H7 (cell line): Measurements from ENCODE around the gene NLRX1. TPM values are rescaled to one million over a fixed set of nuclear protein-coding genes. Genes with fewer than 3 reads are reported as not detected.
A peak's percentile ranks its signal among the peaks of the same experiment; 100 is the strongest.
"Not testable (repeated sequence)": the region's sequence is repeated elsewhere in the genome, so short reads cannot be mapped to it uniquely, and the experiment has no call there.

Experiments
- DNase-seq: peaks from one replicate; pipeline ENCODE4 v3.0.0; 2012
- H3K27me3 ChIP-seq: 2 replicates; pipeline ENCODE4 v1.6.0; 2011; ENCODE audit warnings: mild to moderate bottlenecking, low read length; ENCODE audit not compliant: control insufficient read depth, insufficient read depth
- H3K36me3 ChIP-seq: replicated peaks from 2 replicates; pipeline ENCODE4 v1.5.1; 2011; ENCODE audit warnings: low read length; ENCODE audit not compliant: control insufficient read depth, insufficient read depth
- H3K4me3 ChIP-seq: 2 replicates; pipeline ENCODE4 v1.5.1; 2011; ENCODE audit warnings: low read depth, mild to moderate bottlenecking, control low read depth, low read length, moderate library complexity; ENCODE audit not compliant: insufficient read depth
- total RNA-seq: library from RNA; depleted of rRNA; stranded (reverse); fragments of >200 nt; shearing (Covaris generic); gene quantifications from 2 replicates; pipeline ENCODE4 v1.2.3, GENCODE V29; 2014

NLRX1 gene
- total RNA-seq, 1 experiment from 2014 or later = 34.0 TPM

DNA sequence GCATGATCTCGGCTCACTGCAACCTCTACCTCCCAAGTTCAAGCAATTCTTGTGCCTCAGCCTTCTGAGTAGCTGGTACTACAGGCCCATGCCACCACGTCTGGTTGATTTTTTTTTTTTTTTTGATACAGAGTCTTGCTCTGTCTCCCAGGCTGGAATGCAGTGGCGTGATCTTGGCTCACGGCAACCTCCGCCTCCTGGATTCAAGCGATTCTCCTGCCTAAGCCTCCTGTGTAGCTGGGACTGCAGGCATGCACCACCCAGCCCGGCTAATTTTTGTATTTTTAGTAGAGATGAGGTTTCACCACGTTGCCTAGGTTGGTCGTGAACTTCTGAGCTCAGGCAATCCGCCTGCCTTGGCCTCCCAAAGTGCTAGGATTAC lies 1.5 kb upstream of the NLRX1 start:
- not testable (repeated sequence) for DNase-seq, H3K36me3 ChIP-seq, H3K27me3 ChIP-seq, H3K4me3 ChIP-seq

DNA sequence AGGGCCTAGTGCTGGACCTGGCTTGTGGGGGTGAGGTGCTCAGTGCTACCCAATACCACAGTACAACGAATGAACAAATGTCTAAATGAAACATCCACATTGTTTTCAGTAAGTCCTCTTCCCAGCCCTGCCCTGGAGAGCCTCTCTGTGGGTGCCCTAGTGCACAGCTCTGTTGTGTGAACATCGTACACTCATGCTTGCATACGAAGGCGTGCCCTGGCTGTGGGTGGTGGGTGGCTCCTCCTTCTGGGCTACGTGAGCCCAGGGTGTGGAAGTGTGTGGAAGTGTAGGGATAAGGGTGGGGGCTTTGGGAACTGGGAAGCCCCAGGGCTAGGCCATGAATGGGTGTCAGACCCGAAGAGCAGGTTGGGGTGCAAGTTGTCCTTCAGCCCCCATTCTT lies 592 bp upstream of the NLRX1 start:
- Histone ChIP-seq H3K27me3 (no peaks in the 10 kb centered on the region), H3K4me3 (no peak overlapping the region), H3K36me3 (no peaks in the 10 kb centered on the region)
- no peak for DNase-seq

DNA sequence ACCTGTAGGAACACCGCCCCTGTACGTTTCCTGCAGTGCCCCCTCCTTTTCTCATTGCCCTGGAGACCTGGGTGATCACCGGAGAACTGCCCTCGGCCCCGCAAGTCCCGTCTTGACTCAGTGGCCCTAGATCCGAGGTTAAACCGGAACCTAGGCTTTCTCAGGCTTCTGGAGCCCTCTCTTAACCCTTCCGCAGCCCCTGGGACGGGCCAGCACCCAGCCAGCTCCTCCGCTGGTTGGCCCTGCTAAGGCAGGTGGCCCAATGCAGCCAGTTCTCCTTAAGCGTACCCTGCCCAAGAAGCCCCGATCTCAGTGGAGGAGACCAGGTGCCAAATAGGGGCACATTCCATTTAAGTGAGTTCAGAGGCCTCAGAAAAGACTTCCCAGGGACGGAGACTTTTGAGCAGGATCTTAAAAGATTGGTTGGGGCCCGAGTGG lies 776 bp downstream of the NLRX1 start:
- Histone ChIP-seq H3K36me3 (no peaks in the 10 kb centered on the region), H3K4me3 (peak overlapping the region; percentile 93), H3K27me3 (no peaks in the 10 kb centered on the region)
- DNase-seq = peak; percentile 90

DNA sequence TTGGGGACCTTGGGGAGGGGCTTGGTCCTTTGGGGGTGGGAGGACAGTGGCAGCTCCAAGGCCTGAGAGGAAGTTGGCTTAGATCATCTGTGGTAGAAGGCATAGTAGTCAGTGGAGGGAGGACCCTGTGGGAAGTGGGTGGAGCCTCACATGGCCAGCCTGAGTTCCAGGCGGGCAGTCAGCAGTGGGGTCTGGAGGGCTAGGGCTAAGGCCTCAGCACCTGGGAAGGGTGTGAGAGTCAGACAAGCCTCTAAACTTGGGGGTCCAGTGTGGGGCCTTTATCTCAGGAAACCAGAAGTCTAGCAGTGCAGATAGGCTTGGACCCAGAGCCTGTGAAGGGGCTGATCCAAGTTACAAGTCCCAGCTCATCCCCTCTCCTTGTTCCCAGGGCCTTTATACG lies 4.0 kb downstream of the NLRX1 start:
- Histone ChIP-seq H3K4me3 (no peak overlapping the region), H3K36me3 (peaks cover 1% of the 10 kb centered on the region), H3K27me3 (no peaks in the 10 kb centered on the region)
- DNase-seq = no peak

DNA sequence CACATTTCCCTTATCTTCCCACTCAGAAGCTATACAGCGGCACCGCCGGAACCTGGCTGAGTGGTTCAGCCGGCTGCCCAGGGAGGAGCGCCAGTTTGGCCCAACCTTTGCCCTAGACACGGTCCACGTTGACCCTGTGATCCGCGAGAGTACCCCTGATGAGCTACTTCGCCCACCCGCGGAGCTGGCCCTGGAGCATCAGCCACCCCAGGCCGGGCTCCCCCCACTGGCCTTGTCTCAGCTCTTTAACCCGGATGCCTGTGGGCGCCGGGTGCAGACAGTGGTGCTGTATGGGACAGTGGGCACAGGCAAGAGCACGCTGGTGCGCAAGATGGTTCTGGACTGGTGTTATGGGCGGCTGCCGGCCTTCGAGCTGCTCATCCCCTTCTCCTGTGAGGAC lies 4.9 kb downstream of the NLRX1 start:
- Histone ChIP-seq H3K36me3 (peaks cover 1% of the 10 kb centered on the region), H3K27me3 (no peaks in the 10 kb centered on the region), H3K4me3 (no peak overlapping the region)
- DNase-seq = no peak

DNA sequence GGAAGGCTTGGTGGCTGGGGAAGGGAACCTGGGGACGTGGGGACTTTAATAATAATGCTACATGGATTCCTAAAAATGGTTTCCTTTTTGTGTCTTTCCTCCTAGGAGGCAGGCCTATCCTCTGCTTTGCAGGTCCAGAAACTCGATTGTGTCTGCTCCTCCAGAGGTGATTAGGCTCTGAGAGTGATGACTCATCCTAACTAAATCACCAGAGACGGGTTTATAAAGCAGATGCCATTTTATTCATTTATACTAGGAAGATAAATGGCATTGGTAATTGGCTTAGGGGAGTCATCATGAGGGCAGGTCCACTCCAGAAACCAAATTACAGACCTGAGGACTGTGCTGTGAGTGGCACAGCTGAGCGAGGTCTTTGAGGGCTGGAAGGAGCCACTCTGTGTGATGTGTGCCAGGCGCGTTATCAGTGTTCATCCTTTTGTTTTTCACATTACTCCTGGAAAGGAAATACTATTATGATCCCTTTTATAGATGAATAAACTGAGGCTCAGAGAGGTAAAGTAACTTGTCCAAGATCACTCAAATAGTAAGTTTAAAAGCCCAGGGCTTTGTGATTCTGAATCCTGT lies 7.1 kb downstream of the NLRX1 start:
- peaks cover 1% of the 10 kb centered on the region for H3K36me3 ChIP-seq
- no peaks in the 10 kb centered on the region for H3K27me3 ChIP-seq
- no peak overlapping the region for H3K4me3 ChIP-seq
- DNase-seq = no peak

DNA sequence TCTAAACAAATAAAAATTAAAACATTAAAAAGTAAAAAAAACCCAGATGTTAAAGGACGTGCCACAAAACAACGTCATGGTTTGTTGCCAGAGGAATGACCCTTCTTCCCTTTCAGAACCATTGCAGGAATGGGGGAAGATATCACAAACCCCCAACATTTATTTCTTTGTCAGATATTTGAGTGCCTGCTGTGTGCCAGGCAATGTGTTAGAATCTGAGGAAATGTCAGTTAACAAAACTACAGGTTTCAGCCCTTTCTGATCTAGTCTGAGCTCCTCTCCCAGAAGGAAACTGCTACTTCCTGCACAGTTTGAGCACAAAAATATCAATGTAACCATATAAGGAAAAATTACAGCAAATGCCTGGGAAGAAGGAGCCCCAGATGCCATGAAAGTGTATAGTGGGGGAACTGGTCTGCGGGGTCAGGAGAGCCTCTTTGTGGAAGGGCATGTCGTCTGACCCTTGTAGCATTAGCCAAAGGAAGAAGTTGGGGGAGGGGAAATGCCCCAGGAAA lies 9.7 kb downstream of the NLRX1 start:
- H3K36me3 ChIP-seq = peaks cover 1% of the 10 kb centered on the region
- no peak for DNase-seq
- no peaks in the 10 kb centered on the region for H3K27me3 ChIP-seq
- H3K4me3 ChIP-seq = no peak overlapping the region

DNA sequence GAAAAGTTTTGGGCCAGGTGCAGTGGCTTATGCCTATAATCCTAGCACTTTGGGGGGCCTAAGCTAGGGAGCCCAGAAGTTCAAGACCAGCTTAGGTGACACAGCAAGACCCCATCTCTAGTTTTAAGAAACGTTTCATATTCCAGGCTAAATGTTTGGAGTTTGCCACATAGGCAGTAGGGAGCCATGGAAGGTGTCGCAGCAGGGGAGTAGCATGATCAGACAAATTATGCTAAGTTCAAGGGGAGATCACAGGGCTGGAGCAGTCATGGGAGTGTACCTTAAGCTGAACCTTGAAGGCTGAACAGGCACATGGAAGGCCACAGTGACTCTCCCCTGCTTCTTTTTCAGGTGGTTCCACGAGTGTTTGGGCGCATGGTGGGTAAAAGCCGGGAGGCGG lies 10.8 kb downstream of the NLRX1 start:
- Histone ChIP-seq H3K36me3 (peaks cover 1% of the 10 kb centered on the region), H3K27me3 (no peaks in the 10 kb centered on the region), H3K4me3 (no peak overlapping the region)
- no peak for DNase-seq

DNA sequence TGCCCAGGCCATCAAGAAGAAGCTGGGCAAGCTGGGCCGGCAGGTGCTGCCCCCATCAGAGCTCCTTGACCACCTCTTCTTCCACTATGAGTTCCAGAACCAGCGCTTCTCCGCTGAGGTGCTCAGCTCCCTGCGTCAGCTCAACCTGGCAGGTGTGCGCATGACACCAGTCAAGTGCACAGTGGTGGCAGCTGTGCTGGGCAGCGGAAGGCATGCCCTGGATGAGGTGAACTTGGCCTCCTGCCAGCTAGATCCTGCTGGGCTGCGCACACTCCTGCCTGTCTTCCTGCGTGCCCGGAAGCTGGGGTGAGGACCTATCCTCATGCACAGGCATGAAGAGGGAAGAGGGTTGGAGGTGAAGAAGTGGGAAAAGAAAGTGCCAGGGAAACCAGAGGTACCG lies 11.5 kb downstream of the NLRX1 start:
- Histone ChIP-seq H3K36me3 (peaks cover under 1% of the 10 kb centered on the region), H3K4me3 (no peak overlapping the region), H3K27me3 (no peaks in the 10 kb centered on the region)
- DNase-seq = no peak

DNA sequence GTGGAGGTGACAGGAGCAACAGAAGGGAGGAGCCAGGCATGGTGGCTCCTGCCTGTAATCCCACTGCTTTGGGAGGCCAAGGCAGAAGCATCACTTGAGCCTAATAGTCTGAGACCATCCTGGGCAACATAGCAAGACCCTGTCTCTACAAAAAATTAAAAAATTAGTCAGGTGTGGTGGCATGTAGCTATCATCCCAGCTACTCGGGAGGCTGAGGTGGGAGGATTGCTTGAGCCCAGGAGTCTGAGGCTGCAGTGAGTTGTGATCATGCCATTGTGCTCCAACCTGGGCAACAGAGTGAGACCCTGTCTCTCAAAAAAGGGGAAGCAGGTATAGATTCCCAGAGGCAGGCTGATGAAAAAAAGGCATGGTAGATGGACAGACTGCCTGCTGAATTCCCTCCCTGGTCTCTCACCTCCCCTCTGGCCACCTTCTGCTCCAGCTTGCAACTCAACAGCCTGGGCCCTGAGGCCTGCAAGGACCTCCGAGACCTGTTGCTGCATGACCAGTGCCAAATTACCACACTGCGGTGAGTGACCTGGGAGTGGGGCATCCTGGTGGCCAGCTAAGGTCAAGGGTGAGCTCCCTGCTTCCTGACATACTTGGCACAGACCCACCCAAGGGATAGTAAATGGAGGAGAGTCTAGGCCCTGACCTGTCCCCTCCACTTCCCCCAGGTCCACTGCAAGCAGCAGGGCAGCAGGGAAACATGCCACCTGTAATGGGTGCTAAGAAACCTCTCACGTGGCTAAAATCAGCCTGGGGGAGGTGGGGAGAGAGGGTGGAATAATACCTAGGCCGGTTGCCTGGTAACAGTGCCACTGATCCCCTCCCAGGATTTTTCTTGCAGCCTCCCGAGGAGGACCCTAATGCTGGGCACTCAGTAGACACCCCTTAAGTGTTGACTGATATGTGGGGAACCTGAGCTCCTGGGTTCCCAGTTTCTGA lies 12.5 kb downstream of the NLRX1 start:
- no peak for DNase-seq
- Histone ChIP-seq H3K27me3 (no peaks in the 10 kb centered on the region), H3K4me3 (no peak overlapping the region), H3K36me3 (no peaks in the 10 kb centered on the region)

DNA sequence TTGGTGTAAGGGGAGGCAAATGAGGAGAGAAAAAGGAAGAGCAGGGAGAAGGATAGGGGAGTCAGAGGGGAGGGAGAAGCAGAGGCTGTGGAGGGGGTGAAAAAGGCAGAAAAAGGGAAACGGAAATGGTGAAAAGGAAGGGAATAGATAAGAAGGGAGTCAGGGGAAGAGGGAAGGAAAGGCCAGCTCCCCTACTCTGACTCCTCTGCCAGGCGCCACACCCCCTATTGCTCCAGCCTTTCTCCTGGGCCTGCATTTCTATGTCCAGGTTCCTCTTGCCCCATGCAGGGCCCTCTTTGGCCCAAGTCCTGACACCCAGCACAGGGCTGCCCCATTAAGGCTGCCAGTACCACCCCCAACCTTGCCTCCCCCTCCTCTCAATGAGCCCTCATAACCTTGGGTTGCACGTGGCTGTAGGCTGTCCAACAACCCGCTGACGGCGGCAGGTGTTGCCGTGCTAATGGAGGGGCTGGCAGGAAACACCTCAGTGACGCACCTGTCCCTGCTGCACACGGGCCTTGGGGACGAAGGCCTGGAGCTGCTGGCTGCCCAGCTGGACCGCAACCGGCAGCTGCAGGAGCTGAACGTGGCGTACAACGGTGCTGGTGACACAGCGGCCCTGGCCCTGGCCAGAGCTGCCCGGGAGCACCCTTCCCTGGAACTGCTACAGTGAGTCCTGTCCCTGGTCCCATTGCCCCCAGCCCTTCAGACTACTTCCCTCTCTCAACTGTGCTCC lies 13.3 kb downstream of the NLRX1 start:
- no peak for DNase-seq
- Histone ChIP-seq H3K4me3 (no peak overlapping the region), H3K36me3 (no peaks in the 10 kb centered on the region), H3K27me3 (no peaks in the 10 kb centered on the region)

DNA sequence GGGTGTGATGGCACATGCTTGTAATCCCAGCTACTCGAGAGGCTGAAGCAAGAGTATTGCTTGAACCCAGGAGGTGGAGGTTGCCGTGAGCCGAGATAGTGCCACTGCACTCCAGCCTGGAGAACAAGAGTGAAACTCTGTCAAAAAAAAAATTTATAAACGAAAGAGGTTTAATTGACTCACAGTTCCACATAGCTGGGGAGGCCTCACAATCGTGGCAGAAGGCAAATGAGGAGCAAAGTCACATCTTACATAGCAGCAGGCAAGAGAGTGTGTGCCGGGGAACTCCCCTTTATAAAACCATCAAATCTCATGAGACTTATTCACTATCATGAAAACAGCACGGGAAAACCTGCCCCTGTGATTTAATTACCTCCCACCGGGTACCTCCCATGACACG lies 15.9 kb downstream of the NLRX1 start:
- not testable (repeated sequence) for H3K27me3 ChIP-seq, DNase-seq, H3K36me3 ChIP-seq, H3K4me3 ChIP-seq

DNA sequence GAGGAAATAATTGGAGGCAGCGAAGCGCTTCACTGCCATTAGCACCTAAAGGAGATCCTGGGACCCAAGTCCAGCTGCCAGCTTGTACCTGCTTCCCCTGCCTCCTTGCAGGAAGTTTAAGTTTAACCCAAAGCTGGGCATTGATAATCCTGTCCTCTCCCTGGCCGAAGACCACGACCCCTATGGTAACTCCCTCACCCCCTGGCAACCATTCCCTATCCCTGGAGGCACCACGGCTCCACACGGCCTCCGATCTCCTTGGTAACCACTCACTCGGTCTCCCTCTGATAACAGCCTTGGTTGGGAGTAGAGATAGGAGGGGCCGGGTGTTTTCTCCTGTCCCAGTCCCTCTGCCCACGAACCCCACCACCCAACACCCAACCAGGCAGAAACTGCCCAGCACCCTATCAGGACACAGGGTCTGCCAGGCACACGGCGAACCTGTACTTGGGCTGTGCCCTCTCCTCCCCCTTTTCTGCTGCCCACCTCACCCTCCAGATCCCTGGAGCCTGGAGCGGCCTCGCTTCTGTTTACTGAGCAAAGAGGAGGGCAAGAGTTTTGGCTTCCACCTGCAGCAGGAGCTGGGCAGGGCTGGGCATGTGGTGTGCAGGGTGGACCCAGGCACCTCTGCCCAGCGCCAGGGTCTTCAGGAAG lies 17.6 kb downstream of the NLRX1 start:
- H3K36me3 ChIP-seq = no peaks in the 10 kb centered on the region
- H3K4me3 ChIP-seq = no peak overlapping the region
- DNase-seq = peak; percentile 56
- H3K27me3 ChIP-seq = no peaks in the 10 kb centered on the region

DNA sequence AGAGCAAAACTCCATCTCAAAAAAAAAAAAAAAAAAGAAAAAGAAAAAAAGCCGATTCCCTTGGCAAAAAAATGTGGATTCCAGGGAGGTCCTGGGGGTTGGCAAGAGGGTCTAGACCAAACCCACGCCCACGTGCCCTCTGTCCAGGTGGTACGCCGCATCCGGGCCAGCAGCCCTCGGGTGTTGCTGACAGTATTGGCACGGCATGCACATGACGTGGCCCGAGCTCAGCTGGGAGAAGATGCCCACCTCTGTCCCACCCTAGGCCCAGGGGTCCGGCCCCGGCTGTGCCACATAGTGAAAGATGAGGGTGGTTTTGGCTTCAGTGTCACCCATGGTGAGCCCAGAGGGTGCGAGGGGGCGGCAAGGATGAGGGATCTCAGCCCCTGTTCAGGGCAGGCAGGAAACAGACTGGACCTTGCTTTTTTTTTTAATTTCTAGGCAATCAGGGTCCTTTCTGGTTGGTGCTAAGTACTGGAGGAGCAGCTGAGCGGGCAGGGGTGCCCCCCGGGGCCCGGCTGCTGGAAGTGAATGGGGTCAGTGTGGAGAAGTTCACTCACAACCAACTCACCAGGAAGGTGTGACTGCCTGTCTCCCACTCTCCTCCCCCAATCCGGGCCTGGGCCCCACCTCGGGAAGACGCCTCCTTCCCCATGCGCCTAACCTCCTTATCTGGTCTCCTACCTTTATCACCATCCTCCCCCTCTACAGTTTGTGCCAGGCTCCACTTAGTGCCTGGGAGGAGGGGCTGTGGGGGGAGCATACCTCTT lies 18.8 kb downstream of the NLRX1 start:
- Histone ChIP-seq H3K36me3 (no peaks in the 10 kb centered on the region), H3K27me3 (no peaks in the 10 kb centered on the region), H3K4me3 (no peak overlapping the region)
- DNase-seq = peak; percentile 54
